SK-N-SH treated with all-trans-retinoic acid at 6 μM for 48 hours (cell line): ENCODE measurements around the gene WBP2.

Experiments
- ZC3H10 ChIP-seq: fragments of 250-450 bp; sonication (Bioruptor Pico); IDR thresholded peaks from 2 replicates; pipeline ENCODE4 v1.5.1; 2021; ENCODE audit warnings: mild to moderate bottlenecking, moderate library complexity
- ZFP3 ChIP-seq: fragments of 250-450 bp; sonication (Bioruptor Pico); IDR thresholded peaks from 2 replicates; pipeline ENCODE4 v1.5.0; 2020; ENCODE audit warnings: mild to moderate bottlenecking, moderate library complexity
- ZNF565 ChIP-seq: fragments of 450-650 bp; formaldehyde crosslinking; conservative IDR thresholded peaks from 2 replicates; pipeline ENCODE4 v1.5.0; 2020; ENCODE audit warnings: low read depth, mild to moderate bottlenecking, moderate library complexity

GRCh38 chr17:75891022-75891604 is 36.0 kb upstream of the WBP2 start:
- TF ChIP-seq ZFP3 (CRISPR knock-in tag) (no peak), ZNF565 (CRISPR knock-in tag) (no peak), ZC3H10 (CRISPR knock-in tag) (no peak)
